Breast epithelium (tissue), 4 donors: Measurements from ENCODE around the gene MAPT. TPM values are rescaled to one million over a fixed set of nuclear protein-coding genes. Genes with fewer than 3 reads are reported as not detected.
A peak's percentile ranks its signal among the peaks of the same experiment; 100 is the strongest.

Experiments used
- DNase-seq, 2 donors: peaks; one replicate each; pipeline ENCODE4 v3.0.0-alpha.2; 2019; ENCODE audit warnings: low spot score in 2 of 2
- H3K27ac ChIP-seq, 2 donors: fragments of 200-600 bp; sonication (generic) in 1 of 2; one replicate each; pipeline ENCODE4 v1.5.1; 2016 to 2019; ENCODE audit warnings: mild to moderate bottlenecking in 1 of 2
- H3K27me3 ChIP-seq, 2 donors: fragments of 200-600 bp; sonication (generic) in 1 of 2; one replicate each; pipeline versions ENCODE4 v1.5.1 to v1.6.0; 2017 to 2019; ENCODE audit warnings: control low read depth in 1 of 2, mild to moderate bottlenecking in 1 of 2
- H3K36me3 ChIP-seq: fragments of 200-600 bp; one replicate; pipeline ENCODE4 v1.5.1; 2019
- H3K4me1 ChIP-seq, 2 donors: fragments of 200-600 bp; sonication (generic); one replicate each; pipeline ENCODE4 v1.5.1; 2016 to 2019; ENCODE audit warnings: control low read depth in 1 of 2
- H3K4me3 ChIP-seq, 3 donors: fragments of 200-600 bp; sonication (generic); 1 replicate in 2 of 3; 2 replicates in 1 of 3; pipeline ENCODE4 v1.5.1; 2016 to 2019; ENCODE audit warnings: mild to moderate bottlenecking in 3 of 3, moderate library complexity in 2 of 3
- H3K9me3 ChIP-seq, 2 donors: fragments of 200-600 bp; sonication (generic) in 1 of 2; one replicate each; pipeline ENCODE4 v1.5.1; 2016 to 2019; ENCODE audit warnings: control low read depth in 1 of 2
- CTCF ChIP-seq, 3 donors: fragments of 450-650 bp; IDR thresholded peaks; one replicate each; pipeline ENCODE4 v1.5.1; 2016 to 2017; ENCODE audit warnings: antibody characterized with exemption in 3 of 3, mild to moderate bottlenecking in 3 of 3, moderate library complexity in 3 of 3
- POLR2A ChIP-seq: fragments of 450-650 bp; IDR thresholded peaks from one replicate; pipeline ENCODE4 v1.6.1; 2016; ENCODE audit warnings: antibody characterized with exemption, mild to moderate bottlenecking, moderate library complexity
- POLR2AphosphoS5 ChIP-seq, 3 donors: sonication (generic); formaldehyde crosslinking; IDR thresholded peaks; one replicate each; pipeline ENCODE4 v1.6.1; 2017; ENCODE audit warnings: antibody characterized with exemption in 3 of 3
- intact Hi-C: fragments of 100-400 bp; cut with DNase I; formaldehyde crosslinking; loops from one replicate; pipeline ENCODE4 v1.15.1; 2023; ENCODE audit warnings: low total_unique reads
- total RNA-seq, 3 donors: library from RNA; depleted of rRNA; stranded (reverse); fragments of >200 nt; gene quantifications; one replicate each; pipeline ENCODE4 v1.1.0, GENCODE V29; 2016

MAPT gene
- 10 to 100 TPM in 2 of 3 donors, 1 to 10 TPM in 1; 9.9 to 15.1 (median 12.4) TPM for total RNA-seq

DNA sequence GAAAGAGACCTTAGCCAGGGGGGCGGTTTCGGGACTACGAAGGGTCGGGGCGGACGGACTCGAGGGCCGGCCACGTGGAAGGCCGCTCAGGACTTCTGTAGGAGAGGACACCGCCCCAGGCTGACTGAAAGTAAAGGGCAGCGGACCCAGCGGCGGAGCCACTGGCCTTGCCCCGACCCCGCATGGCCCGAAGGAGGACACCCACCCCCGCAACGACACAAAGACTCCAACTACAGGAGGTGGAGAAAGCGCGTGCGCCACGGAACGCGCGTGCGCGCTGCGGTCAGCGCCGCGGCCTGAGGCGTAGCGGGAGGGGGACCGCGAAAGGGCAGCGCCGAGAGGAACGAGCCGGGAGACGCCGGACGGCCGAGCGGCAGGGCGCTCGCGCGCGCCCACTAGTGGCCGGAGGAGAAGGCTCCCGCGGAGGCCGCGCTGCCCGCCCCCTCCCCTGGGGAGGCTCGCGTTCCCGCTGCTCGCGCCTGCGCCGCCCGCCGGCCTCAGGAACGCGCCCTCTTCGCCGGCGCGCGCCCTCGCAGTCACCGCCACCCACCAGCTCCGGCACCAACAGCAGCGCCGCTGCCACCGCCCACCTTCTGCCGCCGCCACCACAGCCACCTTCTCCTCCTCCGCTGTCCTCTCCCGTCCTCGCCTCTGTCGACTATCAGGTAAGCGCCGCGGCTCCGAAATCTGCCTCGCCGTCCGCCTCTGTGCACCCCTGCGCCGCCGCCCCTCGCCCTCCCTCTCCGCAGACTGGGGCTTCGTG is at the start of gene MAPT:
Gene MAPT (plus strand): TSS at position 533 of the 763 bp plus-strand sequence. CDS start 67,784 bp downstream, outside the sequence.
- Histone ChIP-seq H3K36me3 (no peaks in the 10 kb centered on the region), H3K4me1 (peaks cover 0 to 8% of the 10 kb centered on the region in 2 donors), H3K27me3 (peaks cover 0 to 28% of the 10 kb centered on the region in 2 donors), H3K4me3 (peak within 1 kb of the TSS; percentile 70 to 96 (median 81)), H3K27ac (peak within 1 kb of the TSS; percentile 42 to 73), H3K9me3 (no peaks in the 10 kb centered on the region)
- TF ChIP-seq POLR2AphosphoS5 (IDR thresholded peaks at IDR 0.05) (peak; percentile 31 to 68 (median 45)), POLR2A (no peak), CTCF (IDR thresholded peaks at IDR 0.05) (peak; percentile 13 to 97 (median 58))
- intact Hi-C loops, result no loop called here
- DNase-seq, result peak; percentile 78 to 89

DNA sequence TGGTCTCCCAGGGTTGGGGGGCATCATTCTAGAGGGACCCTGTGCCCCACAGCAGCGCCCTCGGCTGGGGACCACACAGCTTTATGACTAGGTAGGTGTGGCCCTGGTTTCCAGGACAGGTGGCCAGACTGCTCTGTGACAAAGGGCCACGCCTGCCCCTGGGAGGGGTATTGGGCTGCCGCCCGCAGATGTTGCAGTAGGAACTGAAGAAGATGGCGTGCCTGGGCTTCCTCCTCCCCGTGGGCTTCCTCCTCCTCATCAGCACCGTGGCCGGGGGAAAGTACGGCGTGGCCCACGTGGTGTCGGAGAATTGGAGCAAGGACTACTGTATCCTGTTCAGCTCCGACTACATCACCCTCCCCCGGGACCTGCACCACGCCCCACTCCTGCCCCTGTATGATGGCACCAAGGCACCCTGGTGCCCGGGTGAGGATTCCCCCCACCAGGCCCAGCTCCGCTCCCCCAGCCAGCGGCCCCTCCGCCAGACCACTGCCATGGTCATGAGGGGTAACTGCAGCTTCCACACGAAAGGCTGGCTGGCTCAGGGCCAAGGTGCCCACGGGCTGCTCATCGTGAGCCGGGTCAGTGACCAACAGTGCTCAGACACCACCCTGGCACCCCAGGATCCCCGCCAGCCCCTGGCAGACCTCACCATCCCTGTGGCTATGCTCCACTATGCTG is 49.5 kb upstream of the MAPT start, which contains the start of gene SPPL2C:
Gene SPPL2C (plus strand): TSS at position 187 of the 681 bp plus-strand sequence. CDS start 26 bp downstream, at position 213.
- H3K27ac ChIP-seq, result no peak within 1 kb of the TSS
- H3K4me3 ChIP-seq, result no peak within 1 kb of the TSS
- H3K27me3 ChIP-seq, result peaks cover 0 to 2% of the 10 kb centered on the region in 2 donors
- H3K36me3 ChIP-seq, result no peaks in the 10 kb centered on the region
- TF ChIP-seq CTCF (IDR thresholded peaks at IDR 0.05) (no peak), POLR2A (no peak), POLR2AphosphoS5 (IDR thresholded peaks at IDR 0.05) (no peak)
- intact Hi-C loops, result no loop called here
- no peaks in the 10 kb centered on the region for H3K4me1 ChIP-seq
- DNase-seq, result no peak
- H3K9me3 ChIP-seq, result no peaks in the 10 kb centered on the region

DNA sequence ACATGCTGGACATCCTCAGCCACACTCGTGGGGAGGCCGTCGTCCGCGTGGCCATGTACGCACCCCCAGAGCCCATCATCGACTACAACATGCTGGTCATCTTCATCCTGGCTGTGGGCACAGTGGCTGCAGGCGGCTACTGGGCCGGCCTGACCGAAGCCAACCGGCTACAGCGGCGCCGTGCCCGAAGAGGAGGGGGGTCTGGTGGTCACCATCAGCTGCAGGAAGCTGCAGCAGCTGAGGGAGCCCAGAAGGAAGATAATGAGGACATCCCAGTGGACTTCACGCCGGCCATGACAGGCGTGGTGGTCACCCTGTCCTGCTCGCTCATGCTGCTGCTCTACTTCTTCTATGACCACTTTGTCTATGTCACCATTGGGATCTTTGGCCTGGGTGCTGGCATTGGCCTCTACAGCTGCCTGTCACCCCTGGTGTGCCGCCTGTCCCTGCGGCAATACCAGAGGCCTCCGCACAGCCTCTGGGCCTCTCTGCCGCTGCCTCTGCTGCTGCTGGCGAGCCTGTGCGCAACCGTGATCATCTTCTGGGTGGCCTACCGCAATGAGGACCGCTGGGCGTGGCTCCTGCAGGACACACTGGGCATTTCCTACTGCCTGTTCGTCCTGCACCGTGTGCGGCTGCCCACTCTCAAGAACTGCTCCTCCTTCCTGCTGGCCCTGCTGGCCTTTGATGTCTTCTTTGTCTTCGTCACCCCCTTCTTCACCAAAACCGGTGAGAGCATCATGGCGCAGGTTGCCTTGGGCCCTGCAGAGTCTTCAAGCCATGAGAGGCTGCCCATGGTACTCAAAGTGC is 48.8 kb upstream of the MAPT start:
- Histone ChIP-seq H3K27ac (no peak overlapping the region), H3K4me3 (no peak overlapping the region), H3K4me1 (no peaks in the 10 kb centered on the region), H3K36me3 (no peaks in the 10 kb centered on the region), H3K9me3 (no peaks in the 10 kb centered on the region), H3K27me3 (no peaks in the 10 kb centered on the region)
- no peak for TF ChIP-seq POLR2AphosphoS5 (IDR thresholded peaks at IDR 0.05)
- TF ChIP-seq POLR2A, result no peak
- no peak for TF ChIP-seq CTCF (IDR thresholded peaks at IDR 0.05)
- intact Hi-C loops, result no loop called here
- no peak for DNase-seq

DNA sequence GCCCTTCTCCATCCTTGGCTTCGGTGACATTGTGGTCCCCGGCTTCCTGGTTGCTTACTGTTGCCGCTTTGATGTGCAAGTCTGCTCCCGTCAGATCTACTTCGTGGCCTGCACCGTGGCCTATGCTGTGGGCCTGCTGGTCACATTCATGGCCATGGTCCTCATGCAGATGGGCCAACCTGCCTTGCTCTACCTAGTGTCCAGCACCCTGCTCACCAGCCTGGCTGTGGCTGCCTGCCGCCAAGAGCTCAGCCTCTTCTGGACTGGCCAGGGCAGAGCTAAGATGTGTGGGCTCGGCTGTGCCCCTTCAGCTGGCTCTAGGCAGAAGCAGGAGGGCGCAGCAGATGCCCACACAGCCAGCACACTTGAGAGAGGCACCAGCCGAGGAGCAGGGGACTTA is 48.1 kb upstream of the MAPT start:
- no peak overlapping the region for H3K4me3 ChIP-seq
- no peaks in the 10 kb centered on the region for H3K27me3 ChIP-seq
- no peaks in the 10 kb centered on the region for H3K9me3 ChIP-seq
- intact Hi-C loops, result no loop called here
- no peaks in the 10 kb centered on the region for H3K4me1 ChIP-seq
- H3K36me3 ChIP-seq, result no peaks in the 10 kb centered on the region
- no peak for DNase-seq
- H3K27ac ChIP-seq, result no peak overlapping the region
- TF ChIP-seq POLR2AphosphoS5 (IDR thresholded peaks at IDR 0.05), result no peak
- no peak for TF ChIP-seq CTCF (IDR thresholded peaks at IDR 0.05)
- TF ChIP-seq POLR2A, result no peak
